ENCODE data around the gene FBXO45. TPM values are rescaled to one million over a fixed set of nuclear protein-coding genes. Genes with fewer than 3 reads are reported as not detected.
"Not testable (repeated sequence)": the region's sequence is repeated elsewhere in the genome, so short reads cannot be mapped to it uniquely, and the experiment has no call there.

Gene FBXO45
- total RNA-seq, 4 donors from 2014 or later: 9.6 to 20.8 (median 12.1) TPM

GRCh38 chr3:196608693-196609092 lies 40.2 kb downstream of the FBXO45 start:
- peaks cover 0 to 17% of the 10 kb centered on the region in 2 donors for H3K4me1 ChIP-seq
- no peaks in the 10 kb centered on the region for H3K36me3 ChIP-seq
- in situ Hi-C loops (cut with MboI; ENCODE audit: low sequenced_read_pairs in 4 of 4): loop anchor here in 1 of 4 donors (10.0 kb wide), 1 partner anchor 76 kb away; no protein-coding TSS in a partner anchor
- no peaks in the 10 kb centered on the region for H3K27me3 ChIP-seq
- ATAC-seq: no peak
- H3K9me3 ChIP-seq: no peaks in the 10 kb centered on the region
- no peak overlapping the region for H3K27ac ChIP-seq
- no peak for DNase-seq
- TF ChIP-seq, protein P1, sequence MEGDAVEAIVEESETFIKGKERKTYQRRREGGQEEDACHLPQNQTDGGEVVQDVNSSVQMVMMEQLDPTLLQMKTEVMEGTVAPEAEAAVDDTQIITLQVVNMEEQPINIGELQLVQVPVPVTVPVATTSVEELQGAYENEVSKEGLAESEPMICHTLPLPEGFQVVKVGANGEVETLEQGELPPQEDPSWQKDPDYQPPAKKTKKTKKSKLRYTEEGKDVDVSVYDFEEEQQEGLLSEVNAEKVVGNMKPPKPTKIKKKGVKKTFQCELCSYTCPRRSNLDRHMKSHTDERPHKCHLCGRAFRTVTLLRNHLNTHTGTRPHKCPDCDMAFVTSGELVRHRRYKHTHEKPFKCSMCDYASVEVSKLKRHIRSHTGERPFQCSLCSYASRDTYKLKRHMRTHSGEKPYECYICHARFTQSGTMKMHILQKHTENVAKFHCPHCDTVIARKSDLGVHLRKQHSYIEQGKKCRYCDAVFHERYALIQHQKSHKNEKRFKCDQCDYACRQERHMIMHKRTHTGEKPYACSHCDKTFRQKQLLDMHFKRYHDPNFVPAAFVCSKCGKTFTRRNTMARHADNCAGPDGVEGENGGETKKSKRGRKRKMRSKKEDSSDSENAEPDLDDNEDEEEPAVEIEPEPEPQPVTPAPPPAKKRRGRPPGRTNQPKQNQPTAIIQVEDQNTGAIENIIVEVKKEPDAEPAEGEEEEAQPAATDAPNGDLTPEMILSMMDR (IDR thresholded peaks at IDR 0.05 in 4 of 5, conservative IDR thresholded peaks at IDR 0.05 in 1 of 5): no peak
- TF ChIP-seq POLR2A (IDR thresholded peaks at IDR 0.05): no peak
- intact Hi-C loops (cut with DNase I; ENCODE audit: low total_unique reads): loop anchor here (1.0 kb wide), 1 partner anchor 77 kb away; no protein-coding TSS in a partner anchor
- no peak overlapping the region for H3K4me3 ChIP-seq

DNA sequence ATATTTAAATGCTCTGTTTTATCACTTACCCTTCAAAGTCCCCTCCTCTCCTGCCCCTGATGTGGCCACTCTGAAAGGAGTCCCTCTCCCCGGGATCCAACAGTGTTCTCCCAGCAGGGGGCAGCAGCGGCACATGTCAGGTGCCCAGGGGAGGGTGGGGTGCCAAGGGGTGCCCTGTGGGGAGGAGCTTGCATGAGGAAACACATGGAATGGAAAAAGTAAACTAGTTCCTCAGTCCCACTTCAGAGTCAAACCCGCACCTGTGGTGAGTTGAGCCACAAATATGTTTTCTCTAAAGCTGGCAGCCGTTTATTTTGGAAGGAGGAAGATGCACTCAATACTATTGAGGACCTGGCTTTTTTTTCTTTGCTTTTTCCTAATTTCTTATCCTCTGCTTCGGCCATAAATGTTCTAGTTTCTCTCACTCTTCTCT lies 40.9 kb downstream of the FBXO45 start:
- ATAC-seq (peak; percentile 60 to 78), DNase-seq (peak; percentile 56 to 71)
- H3K9me3 ChIP-seq: no peaks in the 10 kb centered on the region
- intact Hi-C loops (cut with DNase I; ENCODE audit: low total_unique reads) (loop anchor here (1.0 kb wide), 1 partner anchor 76 kb away; no protein-coding TSS in a partner anchor), in situ Hi-C loops (cut with MboI; ENCODE audit: low sequenced_read_pairs in 4 of 4) (loop anchor here in 1 of 4 donors (10.0 kb wide), 1 partner anchor 75 kb away; no protein-coding TSS in a partner anchor)
- H3K36me3 ChIP-seq: no peaks in the 10 kb centered on the region
- no peak overlapping the region for H3K4me3 ChIP-seq
- TF ChIP-seq POLR2A (IDR thresholded peaks at IDR 0.05): no peak
- TF ChIP-seq, protein P1 (IDR thresholded peaks at IDR 0.05 in 4 of 5, conservative IDR thresholded peaks at IDR 0.05 in 1 of 5): peak; percentile 45 to 79 (median 76)
- no peak overlapping the region for H3K27ac ChIP-seq
- peaks cover 0 to 17% of the 10 kb centered on the region in 2 donors for H3K4me1 ChIP-seq
- H3K27me3 ChIP-seq: no peaks in the 10 kb centered on the region

- intact Hi-C loops (cut with DNase I; ENCODE audit: low total_unique reads) (loop anchor here (1.0 kb wide), 1 partner anchor 75 kb away; no protein-coding TSS in a partner anchor), in situ Hi-C loops (cut with MboI; ENCODE audit: low sequenced_read_pairs in 4 of 4) (loop anchor here in 2 of 4 donors (10.0 kb wide), 1 partner anchor 75 kb away; no protein-coding TSS in a partner anchor)
- ATAC-seq (no peak), DNase-seq (no peak)
- Histone ChIP-seq H3K27ac (no peak overlapping the region), H3K4me1 (peaks cover 0 to 17% of the 10 kb centered on the region in 2 donors), H3K27me3 (no peaks in the 10 kb centered on the region), H3K9me3 (no peaks in the 10 kb centered on the region), H3K36me3 (no peaks in the 10 kb centered on the region), H3K4me3 (no peak overlapping the region)
- TF ChIP-seq, protein P1 (IDR thresholded peaks at IDR 0.05 in 4 of 5, conservative IDR thresholded peaks at IDR 0.05 in 1 of 5): no peak
- TF ChIP-seq POLR2A (IDR thresholded peaks at IDR 0.05): no peak
Measured at GRCh38 chr3:196609805-196610515, 41.5 kb downstream of the FBXO45 start.

DNA sequence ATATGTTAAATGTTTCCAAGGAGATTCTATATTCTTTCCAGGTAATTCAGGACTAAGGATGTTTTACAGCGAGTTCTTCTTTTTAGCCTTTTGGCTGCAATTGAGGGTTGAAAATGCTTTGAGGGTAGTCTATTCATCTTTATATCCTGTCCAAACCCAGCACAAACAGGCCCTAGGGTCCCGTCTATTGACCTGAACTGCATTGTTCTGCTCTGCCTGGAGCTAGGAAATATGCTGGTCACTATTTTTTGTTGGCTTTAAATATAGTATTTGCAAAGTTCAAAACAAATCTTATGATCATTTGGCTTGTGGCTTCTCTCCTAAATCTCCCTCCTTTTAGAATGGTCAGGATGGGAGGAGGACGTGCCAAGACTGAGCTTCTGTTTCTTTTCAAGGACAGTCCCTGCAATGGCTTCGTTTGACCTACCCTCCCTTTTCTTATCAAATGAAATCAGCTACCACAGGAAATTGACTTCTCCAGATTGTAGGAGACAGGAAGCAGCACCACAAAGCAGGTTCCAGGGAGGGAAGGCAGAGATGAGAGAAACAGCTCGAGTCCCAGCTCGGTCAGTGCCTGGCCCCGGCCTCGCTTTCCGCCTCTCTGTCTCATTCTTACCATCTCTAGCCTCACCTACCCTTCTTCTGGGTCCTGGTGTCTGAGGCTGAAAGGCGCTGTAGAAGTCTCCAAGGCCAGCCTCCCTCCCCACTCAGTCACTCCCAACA lies 43.5 kb downstream of the FBXO45 start:
- Histone ChIP-seq H3K27me3 (no peaks in the 10 kb centered on the region), H3K9me3 (no peaks in the 10 kb centered on the region), H3K36me3 (no peaks in the 10 kb centered on the region), H3K27ac (peak overlapping the region; percentile 37 to 58 (median 52)), H3K4me3 (no peak overlapping the region), H3K4me1 (peaks cover 0 to 17% of the 10 kb centered on the region in 2 donors)
- TF ChIP-seq POLR2A (IDR thresholded peaks at IDR 0.05): no peak
- ATAC-seq: peak in 1 of 2 donors; percentile 45
- no peak for DNase-seq
- intact Hi-C loops (cut with DNase I; ENCODE audit: low total_unique reads) (no loop called here), in situ Hi-C loops (cut with MboI; ENCODE audit: low sequenced_read_pairs in 4 of 4) (loop anchor here in 1 of 4 donors (10.0 kb wide), 1 partner anchor 73 kb away; no protein-coding TSS in a partner anchor)

DNA sequence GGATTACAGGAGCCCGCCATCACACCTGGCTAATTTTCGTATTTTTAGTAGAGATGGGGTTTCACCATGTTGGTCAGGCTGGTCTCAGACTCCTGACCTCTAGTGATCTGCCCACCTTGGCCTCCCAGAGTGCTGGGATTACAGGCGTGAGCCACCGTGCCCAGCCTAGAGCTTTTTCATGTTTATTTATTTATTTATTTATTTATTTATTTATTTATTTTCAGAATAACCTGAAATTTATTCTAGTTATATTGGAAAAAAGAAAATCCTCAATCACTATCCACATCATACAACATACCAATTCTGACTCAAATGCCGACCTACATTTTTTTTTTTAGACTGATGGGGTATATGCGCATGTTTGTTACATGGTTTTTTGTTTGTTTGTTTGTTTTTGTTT lies 46.8 kb downstream of the FBXO45 start:
- H3K4me3 ChIP-seq; H3K9me3 ChIP-seq; H3K27me3 ChIP-seq; H3K36me3 ChIP-seq; DNase-seq; ATAC-seq; H3K27ac ChIP-seq; intact Hi-C loops (cut with DNase I; ENCODE audit: low total_unique reads): not testable (repeated sequence)
- in situ Hi-C loops (cut with MboI; ENCODE audit: low sequenced_read_pairs in 4 of 4): loop anchor here in 1 of 4 donors (10.0 kb wide), 1 partner anchor 70 kb away; no protein-coding TSS in a partner anchor
- H3K4me1 ChIP-seq: peaks cover 0 to 20% of the 10 kb centered on the region in 2 donors

Measured in gastrocnemius medialis (tissue), 4 donors.